DOHH2 (cell line): ENCODE results near the gene CALML6.

Source experiments
- H3F3A ChIP-seq: fragments of 200-600 bp; sonication (generic), shearing (Covaris generic); 2 replicates; pipeline ENCODE4 v1.6.0; 2016; ENCODE audit warnings: antibody characterized with exemption, mild to moderate bottlenecking; ENCODE audit not compliant: control insufficient read depth, insufficient read depth
- H3K27ac ChIP-seq: fragments of 200-600 bp; sonication (generic); 2 replicates; pipeline ENCODE4 v1.5.1; 2014; ENCODE audit warnings: low read depth, mild to moderate bottlenecking, low read length, moderate library complexity
- H3K27me3 ChIP-seq: fragments of 200-600 bp; sonication (generic); 2 replicates; pipeline ENCODE4 v1.6.1; 2014; ENCODE audit warnings: mild to moderate bottlenecking, low read length, mixed read lengths; ENCODE audit not compliant: control insufficient read depth
- H3K36me3 ChIP-seq: fragments of 200-600 bp; sonication (generic); 2 replicates; pipeline ENCODE4 v1.6.1; 2014; ENCODE audit warnings: mild to moderate bottlenecking, low read length, moderate library complexity, mixed read lengths; ENCODE audit not compliant: control insufficient read depth
- H3K4me1 ChIP-seq: fragments of 200-600 bp; sonication (generic); 2 replicates; pipeline ENCODE4 v1.6.1; 2014; ENCODE audit warnings: mild to moderate bottlenecking, low read length, mixed read lengths; ENCODE audit not compliant: control insufficient read depth
- H3K4me2 ChIP-seq: fragments of 200-600 bp; sonication (generic); 2 replicates; pipeline ENCODE4 v1.6.0; 2014; ENCODE audit warnings: mild to moderate bottlenecking, low read length, moderate library complexity
- H3K4me3 ChIP-seq: fragments of 200-600 bp; sonication (generic); 2 replicates; pipeline ENCODE4 v1.5.1; 2014; ENCODE audit warnings: mild to moderate bottlenecking, low read length, mixed read lengths
- H3K79me2 ChIP-seq: fragments of 200-600 bp; sonication (generic); 2 replicates; pipeline ENCODE4 v1.6.1; 2014; ENCODE audit warnings: mild to moderate bottlenecking, low read length, mixed read lengths; ENCODE audit not compliant: control insufficient read depth
- H3K9me2 ChIP-seq: fragments of 200-600 bp; sonication (generic); replicated peaks from 2 replicates; pipeline ENCODE4 v1.6.1; 2014; ENCODE audit warnings: mild to moderate bottlenecking, low read length, mixed read lengths; ENCODE audit not compliant: control insufficient read depth
- H3K9me3 ChIP-seq: fragments of 200-600 bp; sonication (generic); 2 replicates; pipeline ENCODE4 v1.6.1; 2014; ENCODE audit warnings: antibody characterized with exemption, low read length, mixed read lengths; ENCODE audit not compliant: control insufficient read depth, insufficient read depth
- H4K20me1 ChIP-seq: fragments of 200-600 bp; sonication (generic); 2 replicates; pipeline ENCODE4 v1.6.0; 2014; ENCODE audit warnings: low read depth, mild to moderate bottlenecking, antibody characterized with exemption, low read length, moderate library complexity; ENCODE audit not compliant: control insufficient read depth, insufficient read depth
- CTCF ChIP-seq: fragments of 200-600 bp; sonication (generic); IDR thresholded peaks from one replicate; pipeline ENCODE4 v1.5.1; 2014; ENCODE audit warnings: antibody characterized with exemption, mild to moderate bottlenecking, low read depth, low read length; ENCODE audit not compliant: poor library complexity, severe bottlenecking
- EZH2phosphoT487 ChIP-seq: fragments of 200-600 bp; sonication (generic); IDR thresholded peaks from 2 replicates; pipeline ENCODE4 v1.6.1; 2017; ENCODE audit warnings: borderline replicate concordance, mild to moderate bottlenecking, antibody characterized with exemption, low read length, moderate library complexity, mixed read lengths

CALML6 gene

DNA sequence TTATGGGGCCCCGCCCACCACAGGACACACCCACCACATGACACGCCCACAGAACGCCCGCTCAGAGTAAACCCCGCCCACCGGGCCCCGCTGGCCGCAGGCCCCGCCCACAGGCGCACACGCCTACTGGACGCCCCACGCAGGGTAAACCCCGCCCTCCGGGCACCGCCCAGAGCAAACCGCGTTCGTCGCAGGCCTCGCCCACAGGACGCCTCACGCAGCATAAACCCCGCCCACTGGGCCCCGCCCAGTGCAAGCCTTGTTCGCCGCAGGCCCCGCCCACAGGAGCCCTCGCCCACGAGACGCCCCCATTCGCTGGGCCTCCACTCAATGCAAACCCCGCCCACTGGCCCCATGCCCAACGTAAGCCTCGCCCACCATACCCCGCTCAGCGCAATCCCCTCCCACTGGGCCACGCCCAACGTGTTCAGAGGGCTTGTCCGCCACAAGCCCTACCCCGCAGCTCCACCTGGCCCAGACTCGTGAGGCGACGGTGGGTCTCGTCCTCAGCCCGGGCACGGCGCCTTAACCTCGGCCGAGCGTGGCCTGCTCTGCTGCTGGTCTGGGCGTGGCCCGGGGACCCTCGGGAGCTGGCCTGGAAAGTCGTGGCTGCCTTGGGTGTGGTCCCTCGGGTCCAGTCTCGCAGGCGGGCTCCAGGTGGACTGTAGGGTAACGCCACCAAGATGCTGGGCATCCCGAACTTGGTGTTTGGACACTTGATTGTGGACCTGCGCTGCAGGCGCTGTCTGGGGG is 4.4 kb downstream of the CALML6 start:
- H3K27ac ChIP-seq = no peak overlapping the region
- H3K36me3 ChIP-seq = no peaks in the 10 kb centered on the region
- peaks cover 12% of the 10 kb centered on the region; the same call in 1 of the 2 replicates for H3K27me3 ChIP-seq
- no peaks in the 10 kb centered on the region for H3F3A ChIP-seq
- H3K4me3 ChIP-seq = peak overlapping the region; percentile 77
- no peaks in the 10 kb centered on the region for H4K20me1 ChIP-seq
- H3K9me2 ChIP-seq = no peaks in the 10 kb centered on the region
- H3K79me2 ChIP-seq = no peaks in the 10 kb centered on the region
- TF ChIP-seq EZH2phosphoT487 (no peak), CTCF (no peak)
- peak overlapping the region; percentile 83 for H3K4me2 ChIP-seq
- H3K9me3 ChIP-seq = no peaks in the 10 kb centered on the region
- peaks cover 14% of the 10 kb centered on the region for H3K4me1 ChIP-seq

DNA sequence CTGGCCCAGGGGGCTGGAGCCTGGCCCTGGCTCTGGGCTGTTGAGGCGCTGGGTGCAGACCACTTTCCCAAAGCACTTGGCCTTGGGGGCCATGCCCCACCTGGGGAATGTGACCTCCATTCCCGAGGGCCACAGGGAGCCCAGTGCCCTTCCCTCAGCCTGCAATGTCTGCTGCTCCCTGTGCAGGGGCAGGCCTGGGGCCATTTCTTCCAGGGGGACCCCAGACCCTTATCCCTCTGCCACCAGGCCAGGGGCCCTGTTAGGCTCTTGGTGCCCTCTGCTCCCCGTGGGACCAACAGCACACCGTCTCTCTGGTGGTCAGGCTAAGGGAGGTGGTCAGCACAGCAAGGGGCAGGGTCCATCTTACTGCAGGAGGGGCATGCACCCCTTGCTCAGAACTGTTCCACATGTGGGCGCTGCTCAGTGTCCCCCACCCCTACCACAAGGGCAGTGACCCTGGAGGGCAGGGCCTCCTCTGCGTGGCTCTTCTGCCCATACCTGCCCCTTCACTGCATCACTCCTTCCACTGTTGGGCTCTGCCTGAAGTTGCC is 5.1 kb downstream of the CALML6 start:
- TF ChIP-seq EZH2phosphoT487 = no peak
- H4K20me1 ChIP-seq = no peaks in the 10 kb centered on the region
- no peaks in the 10 kb centered on the region for H3K9me3 ChIP-seq
- H3K27me3 ChIP-seq = peaks cover 7% of the 10 kb centered on the region; the same call in 1 of the 2 replicates
- H3K4me2 ChIP-seq = peak overlapping the region; percentile 83
- H3K79me2 ChIP-seq = no peaks in the 10 kb centered on the region
- no peak overlapping the region for H3K27ac ChIP-seq
- no peaks in the 10 kb centered on the region for H3K36me3 ChIP-seq
- no peaks in the 10 kb centered on the region for H3F3A ChIP-seq
- no peaks in the 10 kb centered on the region for H3K9me2 ChIP-seq
- peak overlapping the region; percentile 48 for H3K4me3 ChIP-seq
- peaks cover 14% of the 10 kb centered on the region for H3K4me1 ChIP-seq

DNA sequence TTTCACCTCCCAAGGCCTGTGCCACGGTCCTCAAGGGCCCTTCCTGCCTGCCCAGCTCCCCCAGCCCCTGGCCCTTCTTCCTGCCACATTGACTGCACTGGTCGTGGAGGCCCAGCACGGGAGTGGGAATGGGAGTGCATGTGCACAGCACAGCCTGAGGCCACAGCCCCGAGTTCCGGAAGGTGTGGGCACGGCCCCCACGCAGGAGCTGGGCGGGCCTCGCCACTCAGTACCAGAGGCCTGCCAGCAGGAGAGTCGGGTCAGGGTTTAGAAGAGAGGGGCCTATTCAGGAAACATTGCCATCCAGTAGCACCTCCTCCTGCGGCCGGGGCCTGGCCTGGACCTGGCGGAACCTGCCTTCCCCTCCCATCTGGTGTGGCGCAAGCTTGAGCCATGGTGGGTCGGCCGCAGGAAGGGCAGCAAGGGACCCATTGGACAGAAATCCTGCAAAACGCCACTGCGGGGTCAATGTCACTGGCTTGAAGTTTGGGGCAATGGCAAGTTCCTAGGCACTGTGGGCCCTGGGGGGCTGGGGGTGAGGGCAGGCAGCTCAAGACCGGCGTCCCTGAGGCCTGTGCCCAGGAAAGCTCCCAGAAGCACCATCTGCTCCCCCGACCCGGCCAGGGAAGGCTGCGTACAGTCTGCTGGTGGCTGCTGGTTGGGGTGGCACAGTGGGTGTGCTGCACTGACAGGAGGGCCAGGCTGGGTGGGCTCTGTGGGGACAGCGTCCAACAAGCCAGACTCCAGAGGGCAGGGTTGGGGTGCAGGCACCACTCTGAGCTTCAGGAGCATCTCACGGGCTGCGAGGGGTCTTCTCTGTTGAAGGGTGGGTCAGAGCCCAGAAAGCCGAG is 5.8 kb downstream of the CALML6 start:
- no peaks in the 10 kb centered on the region for H3K9me3 ChIP-seq
- no peaks in the 10 kb centered on the region for H3K79me2 ChIP-seq
- no peak for TF ChIP-seq EZH2phosphoT487
- no peak for TF ChIP-seq CTCF
- no peak overlapping the region for H3K4me2 ChIP-seq
- H3K4me3 ChIP-seq = no peak overlapping the region
- peaks cover 14% of the 10 kb centered on the region for H3K4me1 ChIP-seq
- no peaks in the 10 kb centered on the region for H3K9me2 ChIP-seq
- no peaks in the 10 kb centered on the region for H3K36me3 ChIP-seq
- H4K20me1 ChIP-seq = no peaks in the 10 kb centered on the region
- H3K27ac ChIP-seq = no peak overlapping the region
- no peaks in the 10 kb centered on the region for H3F3A ChIP-seq
- H3K27me3 ChIP-seq = peaks cover 7% of the 10 kb centered on the region; the same call in 1 of the 2 replicates
